H9 (cell line): ENCODE data around the gene MTHFD1L. TPM values are rescaled to one million over a fixed set of nuclear protein-coding genes. Genes with fewer than 3 reads are reported as not detected.

Experiments
- DNase-seq: peaks from one replicate; pipeline ENCODE4 v3.0.0-alpha.2; 2017
- H2AFZ ChIP-seq: one replicate; pipeline ENCODE4 v1.6.1; 2013; ENCODE audit warnings: mild to moderate bottlenecking, low read length, control low read depth, moderate library complexity
- H2AK5ac ChIP-seq: 2 replicates; pipeline ENCODE4 v1.6.1; 2013; ENCODE audit warnings: low read length, control low read depth, mixed read lengths; ENCODE audit not compliant: insufficient read length
- H2BK120ac ChIP-seq: one replicate; pipeline ENCODE4 v1.6.1; 2013; ENCODE audit warnings: low read depth, mild to moderate bottlenecking, low read length, control low read depth, inconsistent platforms; ENCODE audit not compliant: poor library complexity, severe bottlenecking
- H2BK12ac ChIP-seq: 2 replicates; pipeline ENCODE4 v1.6.1; 2013; ENCODE audit warnings: low read length, control low read depth, mixed read lengths, low read depth; ENCODE audit not compliant: insufficient read length
- H2BK15ac ChIP-seq: 2 replicates; pipeline ENCODE4 v1.6.1; 2013; ENCODE audit warnings: low read depth, low read length, control low read depth
- H2BK20ac ChIP-seq: one replicate; pipeline ENCODE4 v1.6.1; 2013; ENCODE audit warnings: low read depth, mild to moderate bottlenecking, low read length, control low read depth, inconsistent platforms; ENCODE audit not compliant: poor library complexity, severe bottlenecking
- H2BK5ac ChIP-seq: 2 replicates; pipeline ENCODE4 v1.6.1; 2013; ENCODE audit warnings: low read length, control low read depth, mixed read lengths; ENCODE audit not compliant: insufficient read length
- H3K14ac ChIP-seq: 2 replicates; pipeline ENCODE4 v1.6.1; 2013; ENCODE audit warnings: low read length, control low read depth; ENCODE audit not compliant: insufficient read depth
- H3K18ac ChIP-seq: 2 replicates; pipeline ENCODE4 v1.6.1; 2013; ENCODE audit warnings: low read depth, mild to moderate bottlenecking, mixed read lengths, low read length, control low read depth; ENCODE audit not compliant: insufficient read length
- H3K23ac ChIP-seq: 2 replicates; pipeline ENCODE4 v1.6.1; 2013; ENCODE audit warnings: low read length, control low read depth, mixed read lengths, low read depth; ENCODE audit not compliant: insufficient read length
- H3K23me2 ChIP-seq: 2 replicates; pipeline ENCODE4 v1.6.1; 2013; ENCODE audit warnings: low read depth, mild to moderate bottlenecking, mixed read lengths, low read length, control low read depth; ENCODE audit not compliant: insufficient read length, poor library complexity, severe bottlenecking
- H3K27ac ChIP-seq: 2 replicates; pipeline ENCODE4 v1.5.1; 2013; ENCODE audit warnings: low read length, control low read depth, mixed read lengths, low read depth; ENCODE audit not compliant: insufficient read length
- H3K27me3 ChIP-seq: 2 replicates; pipeline ENCODE4 v1.6.1; 2013; ENCODE audit warnings: low read length, control low read depth, inconsistent platforms; ENCODE audit not compliant: insufficient read depth
- H3K4ac ChIP-seq: 2 replicates; pipeline ENCODE4 v1.6.1; 2013; ENCODE audit warnings: low read depth, mild to moderate bottlenecking, control low read depth, inconsistent platforms, low read length, moderate library complexity
- H3K4me1 ChIP-seq: 2 replicates; pipeline ENCODE4 v1.6.1; 2013; ENCODE audit warnings: low read length, control low read depth, inconsistent platforms; ENCODE audit not compliant: insufficient read depth
- H3K4me2 ChIP-seq: 2 replicates; pipeline ENCODE4 v1.6.1; 2013; ENCODE audit warnings: low read length, control low read depth, mixed read lengths; ENCODE audit not compliant: insufficient read length, insufficient read depth
- H3K56ac ChIP-seq: 2 replicates; pipeline ENCODE4 v1.6.1; 2013; ENCODE audit warnings: low read depth, mild to moderate bottlenecking, mixed read lengths, low read length, control low read depth; ENCODE audit not compliant: insufficient read length
- H3K79me1 ChIP-seq: 2 replicates; pipeline ENCODE4 v1.6.1; 2013; ENCODE audit warnings: low read depth, mild to moderate bottlenecking, moderate library complexity, low read length, control low read depth, inconsistent platforms; ENCODE audit not compliant: insufficient read depth, poor library complexity, severe bottlenecking
- H3K79me2 ChIP-seq: 2 replicates; pipeline ENCODE4 v1.6.1; 2013; ENCODE audit warnings: low read length, control low read depth, inconsistent platforms; ENCODE audit not compliant: insufficient read depth
- H3K9ac ChIP-seq: 2 replicates; pipeline ENCODE4 v1.6.1; 2013; ENCODE audit warnings: low read length, control low read depth, mixed read lengths; ENCODE audit not compliant: insufficient read length; ENCODE audit errors: extremely low read depth
- H3K9me3 ChIP-seq: one replicate; pipeline ENCODE4 v1.6.1; 2013; ENCODE audit warnings: low read depth, low read length, inconsistent platforms; ENCODE audit not compliant: control insufficient read depth
- H3T11ph ChIP-seq: one replicate; pipeline ENCODE4 v1.6.1; 2013; ENCODE audit warnings: mild to moderate bottlenecking, low read length, control low read depth, inconsistent platforms
- H4K20me1 ChIP-seq: one replicate; pipeline ENCODE4 v1.6.1; 2013; ENCODE audit not compliant: control insufficient read depth, insufficient read length, insufficient read depth
- H4K5ac ChIP-seq: 2 replicates; pipeline ENCODE4 v1.6.1; 2013; ENCODE audit warnings: low read depth, mild to moderate bottlenecking, mixed read lengths, low read length, control low read depth; ENCODE audit not compliant: insufficient read length
- H4K8ac ChIP-seq: replicated peaks from 2 replicates; pipeline ENCODE4 v1.6.1; 2013; ENCODE audit warnings: low read length, control low read depth, mixed read lengths, low read depth; ENCODE audit not compliant: insufficient read length
- H4K91ac ChIP-seq: 2 replicates; pipeline ENCODE4 v1.6.1; 2013; ENCODE audit warnings: low read depth, mild to moderate bottlenecking, moderate library complexity, mixed read lengths, low read length, control low read depth; ENCODE audit not compliant: insufficient read length
- H3K27ac Mint-ChIP-seq, 3 experiments: 2 replicates in 2 of 3; 3 replicates in 1 of 3; pipeline ENCODE4 v1.8.0; 2020 to 2021; ENCODE audit warnings: mixed read lengths in 3 of 3, mild to moderate bottlenecking in 1 of 3, moderate library complexity in 1 of 3
- H3K27me3 Mint-ChIP-seq: 2 replicates; pipeline ENCODE4 v1.8.0; 2021; ENCODE audit warnings: low read depth, mild to moderate bottlenecking, moderate library complexity, mixed read lengths
- H3K36me3 Mint-ChIP-seq, 3 experiments: 2 replicates in 2 of 3; 3 replicates in 1 of 3; pipeline ENCODE4 v1.8.0; 2020 to 2021; ENCODE audit warnings: low read depth in 3 of 3, mixed read lengths in 3 of 3; ENCODE audit not compliant: insufficient read depth in 1 of 3
- H3K4me1 Mint-ChIP-seq, 2 experiments: 2 replicates each; pipeline ENCODE4 v1.8.0; 2020; ENCODE audit warnings: mixed read lengths in 2 of 2
- H3K4me3 Mint-ChIP-seq, 2 experiments: 2 replicates in 1 of 2; 3 replicates in 1 of 2; pipeline ENCODE4 v1.8.0; 2020 to 2021; ENCODE audit warnings: mild to moderate bottlenecking in 2 of 2, mixed read lengths in 2 of 2, moderate library complexity in 1 of 2
- H3K9me3 Mint-ChIP-seq, 2 experiments: 2 replicates in 1 of 2; 3 replicates in 1 of 2; pipeline ENCODE4 v1.8.0; 2020; ENCODE audit warnings: mild to moderate bottlenecking in 2 of 2, mixed read lengths in 2 of 2, moderate library complexity in 1 of 2
- WGBS: extraction: QIAGEN DNeasy Blood & Tissue Kit; methylation state at CpG from one replicate; pipeline ENCODE4 v1.1.7; 2013; ENCODE audit warnings: missing lambda C conversion rate, low lambda C conversion rate, mixed read lengths; ENCODE audit not compliant: insufficient read length; ENCODE audit errors: extremely low coverage; 5-methylcytosine and 5-hydroxymethylcytosine counted together
- total RNA-seq: library from RNA; stranded (reverse); gene quantifications from 2 replicates; pipeline ENCODE4 v1.2.1, GENCODE V29; 2021
- TF ChIP-seq, protein P1 (sequence below): fragments of 200-600 bp; sonication (generic); conservative IDR thresholded peaks from 3 replicates; pipeline ENCODE4 v1.8.0; 2021; ENCODE audit warnings: antibody characterized with exemption, mild to moderate bottlenecking

MTHFD1L gene
- total RNA-seq, 1 experiment from 2014 or later: 90.2 TPM

DNA sequence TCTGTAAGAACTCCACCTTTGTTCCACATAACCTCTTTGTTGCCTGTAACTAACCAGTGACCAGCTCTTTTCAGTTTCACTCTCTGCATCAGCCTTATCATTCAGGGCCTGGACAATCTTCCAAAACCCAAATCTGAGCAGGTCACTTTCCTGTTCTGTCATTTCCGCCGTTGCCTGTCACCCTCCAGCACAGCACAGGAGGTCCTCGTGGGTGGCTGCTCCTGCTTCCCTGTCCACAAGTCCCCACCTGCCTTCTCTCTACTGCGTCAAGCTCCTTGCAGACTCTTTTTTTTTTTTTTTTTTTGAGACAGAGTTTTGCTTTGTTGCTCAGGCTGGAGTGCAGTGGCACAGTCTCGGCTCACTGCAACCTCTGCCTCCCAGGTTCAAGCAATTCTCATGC is 73.9 kb downstream of the MTHFD1L start:
- no peak overlapping the region for H3K9ac ChIP-seq
- H3K4me3 Mint-ChIP-seq: no peak overlapping the region
- no peak overlapping the region for H2BK15ac ChIP-seq

More for the DNA sequence above, 73.9 kb downstream of the MTHFD1L start:
- no peak overlapping the region for H3K4ac ChIP-seq
- no peak overlapping the region for H4K8ac ChIP-seq
- no peak overlapping the region for H3K4me2 ChIP-seq
- TF ChIP-seq, protein P1, sequence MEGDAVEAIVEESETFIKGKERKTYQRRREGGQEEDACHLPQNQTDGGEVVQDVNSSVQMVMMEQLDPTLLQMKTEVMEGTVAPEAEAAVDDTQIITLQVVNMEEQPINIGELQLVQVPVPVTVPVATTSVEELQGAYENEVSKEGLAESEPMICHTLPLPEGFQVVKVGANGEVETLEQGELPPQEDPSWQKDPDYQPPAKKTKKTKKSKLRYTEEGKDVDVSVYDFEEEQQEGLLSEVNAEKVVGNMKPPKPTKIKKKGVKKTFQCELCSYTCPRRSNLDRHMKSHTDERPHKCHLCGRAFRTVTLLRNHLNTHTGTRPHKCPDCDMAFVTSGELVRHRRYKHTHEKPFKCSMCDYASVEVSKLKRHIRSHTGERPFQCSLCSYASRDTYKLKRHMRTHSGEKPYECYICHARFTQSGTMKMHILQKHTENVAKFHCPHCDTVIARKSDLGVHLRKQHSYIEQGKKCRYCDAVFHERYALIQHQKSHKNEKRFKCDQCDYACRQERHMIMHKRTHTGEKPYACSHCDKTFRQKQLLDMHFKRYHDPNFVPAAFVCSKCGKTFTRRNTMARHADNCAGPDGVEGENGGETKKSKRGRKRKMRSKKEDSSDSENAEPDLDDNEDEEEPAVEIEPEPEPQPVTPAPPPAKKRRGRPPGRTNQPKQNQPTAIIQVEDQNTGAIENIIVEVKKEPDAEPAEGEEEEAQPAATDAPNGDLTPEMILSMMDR: no peak
- H3K14ac ChIP-seq: no peak overlapping the region
- H3K4me1 Mint-ChIP-seq: no peaks in the 10 kb centered on the region
- no peak overlapping the region for H2BK120ac ChIP-seq
- no peak overlapping the region for H4K5ac ChIP-seq
- peak overlapping the region; percentile 49 to 75 (median 59); a peak in 2 of 7 replicates for H3K27ac Mint-ChIP-seq
- no peaks in the 10 kb centered on the region for H3K27me3 Mint-ChIP-seq
- no peaks in the 10 kb centered on the region for H4K20me1 ChIP-seq
- DNase-seq: no peak
- H3K79me1 ChIP-seq: no peaks in the 10 kb centered on the region
- H2AK5ac ChIP-seq: no peak overlapping the region
- no peak overlapping the region for H4K91ac ChIP-seq
- no peaks in the 10 kb centered on the region for H3K27me3 ChIP-seq
- peaks cover 17 to 62% (median 49%) of the 10 kb centered on the region in 3 experiments; a peak in 6 of 7 replicates for H3K36me3 Mint-ChIP-seq
- no peaks in the 10 kb centered on the region for H3K9me3 ChIP-seq
- no peaks in the 10 kb centered on the region for H3K9me3 Mint-ChIP-seq
- H3K56ac ChIP-seq: no peak overlapping the region
- no peak overlapping the region for H3K23ac ChIP-seq
- H2BK5ac ChIP-seq: no peak overlapping the region
- no peak overlapping the region for H3T11ph ChIP-seq
- no peak overlapping the region for H3K18ac ChIP-seq
- no peaks in the 10 kb centered on the region for H3K23me2 ChIP-seq
- no peak overlapping the region for H3K27ac ChIP-seq
- H2BK12ac ChIP-seq: no peak overlapping the region
- H3K4me1 ChIP-seq: no peaks in the 10 kb centered on the region
- no peak overlapping the region for H2AFZ ChIP-seq
- no CpG with 5 or more reads among the region's 5 CpGs for WGBS
- no peaks in the 10 kb centered on the region for H3K79me2 ChIP-seq
- no peak overlapping the region for H2BK20ac ChIP-seq
